ENCODE data around the gene CDCA3. TPM values are rescaled to one million over a fixed set of nuclear protein-coding genes. Genes with fewer than 3 reads are reported as not detected.
"Not testable (repeated sequence)": the region's sequence is repeated elsewhere in the genome, so short reads cannot be mapped to it uniquely, and the experiment has no call there.

CDCA3 gene
- total and polyA plus RNA-seq, 7 donors: 0.21 to 3.3 (median 0.86) TPM; not detected in 1

GRCh38 chr12:6868211-6869048 lies 17.3 kb upstream of the CDCA3 start:
- TF ChIP-seq, protein P1, sequence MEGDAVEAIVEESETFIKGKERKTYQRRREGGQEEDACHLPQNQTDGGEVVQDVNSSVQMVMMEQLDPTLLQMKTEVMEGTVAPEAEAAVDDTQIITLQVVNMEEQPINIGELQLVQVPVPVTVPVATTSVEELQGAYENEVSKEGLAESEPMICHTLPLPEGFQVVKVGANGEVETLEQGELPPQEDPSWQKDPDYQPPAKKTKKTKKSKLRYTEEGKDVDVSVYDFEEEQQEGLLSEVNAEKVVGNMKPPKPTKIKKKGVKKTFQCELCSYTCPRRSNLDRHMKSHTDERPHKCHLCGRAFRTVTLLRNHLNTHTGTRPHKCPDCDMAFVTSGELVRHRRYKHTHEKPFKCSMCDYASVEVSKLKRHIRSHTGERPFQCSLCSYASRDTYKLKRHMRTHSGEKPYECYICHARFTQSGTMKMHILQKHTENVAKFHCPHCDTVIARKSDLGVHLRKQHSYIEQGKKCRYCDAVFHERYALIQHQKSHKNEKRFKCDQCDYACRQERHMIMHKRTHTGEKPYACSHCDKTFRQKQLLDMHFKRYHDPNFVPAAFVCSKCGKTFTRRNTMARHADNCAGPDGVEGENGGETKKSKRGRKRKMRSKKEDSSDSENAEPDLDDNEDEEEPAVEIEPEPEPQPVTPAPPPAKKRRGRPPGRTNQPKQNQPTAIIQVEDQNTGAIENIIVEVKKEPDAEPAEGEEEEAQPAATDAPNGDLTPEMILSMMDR (IDR thresholded peaks at IDR 0.05): no peak
- WGBS, 3 donors: 8 to 11% (median 9%) methylated on average over 22 of the region's 22 CpGs
- H3K9me3 ChIP-seq: no peaks in the 10 kb centered on the region
- peaks cover 35% of the 10 kb centered on the region for H3K4me1 ChIP-seq
- peak overlapping the region; percentile 94 for H3K4me3 ChIP-seq
- H3K27me3 ChIP-seq (ENCODE audit: insufficient read depth in 3 of 3, low read length in 2 of 3): no peaks in the 10 kb centered on the region
- H3K27ac ChIP-seq: peak overlapping the region; percentile 97
- H3K36me3 ChIP-seq (ENCODE audit: insufficient read depth in 1 of 2, low read depth in 1 of 2): peaks cover 6 to 59% of the 10 kb centered on the region in 2 donors
- DNase-seq (no peak), ATAC-seq (peak in 3 of 4 donors; percentile 12 to 23 (median 13))
- intact Hi-C loops (cut with DNase I): loop anchor here in 1 of 2 donors (5.0 to 10.0 kb wide), 2 partner anchors 69 to 246 kb away; no protein-coding TSS in a partner anchor

DNA sequence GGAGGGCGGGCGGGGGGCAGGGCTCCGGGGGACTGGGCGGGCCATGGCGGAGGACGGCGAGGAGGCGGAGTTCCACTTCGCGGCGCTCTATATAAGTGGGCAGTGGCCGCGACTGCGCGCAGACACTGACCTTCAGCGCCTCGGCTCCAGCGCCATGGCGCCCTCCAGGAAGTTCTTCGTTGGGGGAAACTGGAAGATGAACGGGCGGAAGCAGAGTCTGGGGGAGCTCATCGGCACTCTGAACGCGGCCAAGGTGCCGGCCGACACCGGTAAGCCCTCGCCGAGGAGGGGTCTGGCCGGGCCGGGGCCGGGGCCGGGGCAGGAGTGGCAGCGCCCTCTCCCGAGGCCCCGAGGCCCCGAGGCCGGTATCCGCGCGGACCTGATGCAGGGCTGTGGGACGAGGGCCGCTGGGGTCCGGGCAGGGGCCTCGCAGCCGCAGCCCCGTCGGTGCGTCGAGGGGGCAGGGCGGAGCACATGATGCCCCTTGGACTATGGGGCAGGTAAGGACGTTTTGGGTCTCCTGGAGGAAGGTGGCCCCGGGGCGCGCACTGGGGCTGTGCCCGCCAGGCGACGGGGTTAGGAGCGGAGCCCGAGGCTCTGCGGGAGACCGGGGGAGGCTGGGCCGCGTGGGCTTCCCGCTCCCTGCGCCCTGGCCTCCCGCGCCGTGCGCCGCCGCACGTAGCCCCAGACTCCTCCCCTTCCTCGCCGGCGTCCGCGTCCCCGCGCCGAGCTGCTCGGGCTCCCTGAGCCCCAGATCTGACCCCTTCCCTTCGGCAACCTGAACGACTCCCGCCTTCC lies 16.5 kb upstream of the CDCA3 start, which contains the start of gene TPI1:
Gene TPI1, plus strand, starts transcription at position 119 of the 798 bp plus-strand sequence. Its CDS starts 36 bp downstream, at position 155.
- WGBS, 3 donors: 0 to 1% (median 0%) methylated on average over 40 to 86 of the region's 86 CpGs
- peak; percentile 87 to 94 for DNase-seq
- Histone ChIP-seq H3K9me3 (no peaks in the 10 kb centered on the region), H3K4me1 (peaks cover 35% of the 10 kb centered on the region), H3K27ac (peak within 1 kb of the TSS; percentile 97), H3K36me3 (ENCODE audit: insufficient read depth in 1 of 2, low read depth in 1 of 2) (peaks cover 7 to 68% of the 10 kb centered on the region in 2 donors), H3K27me3 (ENCODE audit: insufficient read depth in 3 of 3, low read length in 2 of 3) (no peaks in the 10 kb centered on the region), H3K4me3 (peak within 1 kb of the TSS; percentile 94)
- intact Hi-C loops (cut with DNase I): loop anchor here in 1 of 2 donors (5.0 to 10.0 kb wide), 2 partner anchors 70 to 247 kb away; no protein-coding TSS in a partner anchor
- TF ChIP-seq, protein P1 (IDR thresholded peaks at IDR 0.05): no peak
- peak; percentile 84 to 88 (median 86) for ATAC-seq

- Histone ChIP-seq H3K4me1 (peaks cover 32% of the 10 kb centered on the region), H3K27ac (peak overlapping the region; percentile 97), H3K27me3 (ENCODE audit: insufficient read depth in 3 of 3, low read length in 2 of 3) (no peaks in the 10 kb centered on the region), H3K4me3 (peak overlapping the region; percentile 94), H3K36me3 (ENCODE audit: insufficient read depth in 1 of 2, low read depth in 1 of 2) (peaks cover 7 to 74% of the 10 kb centered on the region in 2 donors), H3K9me3 (no peaks in the 10 kb centered on the region)
- no peak for DNase-seq
- intact Hi-C loops (cut with DNase I): loop anchor here in 1 of 2 donors (5.0 to 10.0 kb wide), 2 partner anchors 70 to 248 kb away; no protein-coding TSS in a partner anchor
- TF ChIP-seq, protein P1 (IDR thresholded peaks at IDR 0.05): no peak
- peak; percentile 4 to 35 (median 12) for ATAC-seq
- WGBS, 3 donors: 1 to 3% (median 2%) methylated on average over 27 to 33 of the region's 33 CpGs
These were observed 15.9 kb upstream of the CDCA3 start for GRCh38 chr12:6866920-6867412.

DNA sequence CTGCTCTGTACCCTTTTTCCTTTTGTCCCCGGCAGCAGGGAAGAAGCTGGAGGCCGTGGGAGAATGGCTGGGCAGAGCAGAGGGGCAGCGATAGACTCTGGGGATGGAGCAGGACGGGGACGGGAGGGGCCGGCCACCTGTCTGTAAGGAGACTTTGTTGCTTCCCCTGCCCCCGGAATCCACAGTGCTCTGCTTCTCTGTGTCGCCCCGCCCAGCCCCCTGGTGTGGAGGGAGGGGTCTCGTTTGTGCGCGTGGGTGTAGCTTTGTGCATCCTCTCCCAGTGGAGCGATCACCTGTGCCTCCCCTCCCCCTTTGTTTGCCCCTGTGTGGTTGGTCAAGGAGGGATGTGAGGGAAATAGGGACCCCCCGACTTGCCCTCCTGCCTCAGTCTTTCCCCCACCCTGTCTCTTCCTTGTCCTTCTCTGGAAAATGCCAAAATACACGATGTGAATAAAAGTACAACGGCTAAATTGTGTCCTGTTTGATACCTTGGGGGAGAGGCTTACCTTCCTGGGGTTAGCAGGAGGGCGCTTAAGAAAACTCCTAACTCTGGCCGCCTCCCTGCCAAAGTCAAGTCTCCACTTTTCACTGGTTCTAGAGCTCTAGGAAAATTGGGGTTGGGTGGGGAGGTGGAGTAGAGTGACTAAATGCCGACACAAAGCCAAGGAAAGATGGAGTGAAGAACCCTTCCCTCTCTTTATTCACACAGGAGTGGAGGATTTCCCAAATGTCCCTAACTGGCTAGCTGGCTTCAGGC lies 15.3 kb upstream of the CDCA3 start:
- no peaks in the 10 kb centered on the region for H3K27me3 ChIP-seq (ENCODE audit: insufficient read depth in 3 of 3, low read length in 2 of 3)
- peaks cover 7 to 77% of the 10 kb centered on the region in 2 donors for H3K36me3 ChIP-seq (ENCODE audit: insufficient read depth in 1 of 2, low read depth in 1 of 2)
- peak overlapping the region; percentile 94 for H3K4me3 ChIP-seq
- 71 to 73% (median 72%) methylated on average over 18 to 19 of the region's 19 CpGs for WGBS, 3 donors
- ATAC-seq (no peak), DNase-seq (no peak)
- peaks cover 26% of the 10 kb centered on the region for H3K4me1 ChIP-seq
- H3K9me3 ChIP-seq: no peaks in the 10 kb centered on the region
- TF ChIP-seq, protein P1 (IDR thresholded peaks at IDR 0.05): no peak
- intact Hi-C loops (cut with DNase I): loop anchor here in 1 of 2 donors (5.0 to 10.0 kb wide), 2 partner anchors 71 to 248 kb away; no protein-coding TSS in a partner anchor
- H3K27ac ChIP-seq: peak overlapping the region; percentile 97

DNA sequence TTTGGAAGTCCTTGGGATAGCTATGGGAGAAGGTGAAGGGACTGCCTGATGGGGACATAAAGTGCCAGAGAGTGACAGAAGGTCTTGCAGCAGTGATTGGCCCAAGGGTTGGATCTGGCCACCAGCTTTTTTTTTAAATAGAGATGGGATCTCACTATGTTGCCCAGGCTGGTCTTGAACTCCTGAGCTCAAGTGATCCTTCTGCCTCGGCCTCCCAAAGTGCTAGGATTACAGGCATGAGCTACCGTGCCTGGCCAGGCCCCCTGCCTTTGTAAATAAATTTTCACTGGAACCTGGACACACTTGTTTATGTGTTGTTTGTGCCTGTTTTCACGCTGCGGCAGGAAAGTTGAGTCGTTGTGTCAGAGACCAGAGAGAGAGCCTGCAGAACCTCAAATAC lies 14.2 kb upstream of the CDCA3 start:
- DNase-seq; H3K27ac ChIP-seq; ATAC-seq; H3K27me3 ChIP-seq (ENCODE audit: insufficient read depth in 3 of 3, low read length in 2 of 3); H3K9me3 ChIP-seq; H3K4me3 ChIP-seq: not testable (repeated sequence)
- intact Hi-C loops (cut with DNase I): loop anchor here in 1 of 2 donors (5.0 to 10.0 kb wide), 2 partner anchors 72 to 249 kb away; no protein-coding TSS in a partner anchor
- peaks cover 21% of the 10 kb centered on the region for H3K4me1 ChIP-seq
- whole genome bisulfite sequencing, 3 donors: 90 to 93% (median 91%) methylated on average over 5 of the region's 5 CpGs
- H3K36me3 ChIP-seq (ENCODE audit: insufficient read depth in 1 of 2, low read depth in 1 of 2): peaks cover 7 to 77% of the 10 kb centered on the region in 2 donors

All from psoas muscle (tissue), 8 donors.